GM18526 (cell line): Measurements from ENCODE around the gene ILRUN.

Experiments used
- POLR2A ChIP-seq: IDR thresholded peaks from 3 replicates; pipeline ENCODE4 v1.6.1; 2011; ENCODE audit not compliant: insufficient read length; ENCODE audit errors: extremely low read depth

Gene ILRUN

DNA sequence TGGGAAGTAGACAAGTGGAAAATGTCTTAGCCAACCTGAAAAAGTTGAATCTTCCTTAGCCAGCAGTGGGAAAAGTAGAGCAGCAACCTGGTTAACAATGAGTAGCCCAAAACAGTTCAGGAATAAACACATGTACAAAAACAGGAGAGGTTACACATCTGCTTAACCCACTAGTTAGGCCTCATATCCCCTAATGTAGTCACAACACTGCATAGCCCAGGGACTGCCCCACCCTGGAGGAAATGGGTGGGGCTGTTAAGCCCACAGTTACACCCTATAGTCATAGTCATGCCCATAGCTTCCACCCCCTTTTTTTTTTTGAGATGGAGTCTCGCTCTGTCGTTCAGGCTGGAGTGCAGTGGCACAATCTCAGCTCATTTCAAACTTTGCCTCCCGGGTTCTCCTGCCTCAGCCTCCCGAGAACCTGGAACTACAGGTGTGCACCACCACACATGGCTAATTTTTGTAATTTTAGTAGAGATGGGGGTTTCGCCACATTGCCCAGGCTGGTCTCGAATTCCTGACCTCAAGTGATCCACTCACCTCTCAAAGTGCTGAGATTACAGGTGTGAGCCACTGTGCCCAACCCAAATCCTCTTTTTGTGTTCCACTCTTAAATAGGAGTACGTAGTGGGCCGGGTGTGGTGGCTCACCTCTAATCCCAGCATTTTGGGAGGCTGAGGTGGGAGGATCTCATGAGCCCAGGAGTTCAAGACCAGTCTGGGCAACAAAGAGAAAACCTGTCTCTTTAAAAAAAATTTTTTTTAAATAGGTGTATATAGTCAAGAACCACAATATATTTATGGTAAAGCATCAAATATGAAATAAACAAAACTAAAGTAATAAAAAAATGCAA lies 24.5 kb downstream of the ILRUN start:
- TF ChIP-seq POLR2A: peak; percentile 16

DNA sequence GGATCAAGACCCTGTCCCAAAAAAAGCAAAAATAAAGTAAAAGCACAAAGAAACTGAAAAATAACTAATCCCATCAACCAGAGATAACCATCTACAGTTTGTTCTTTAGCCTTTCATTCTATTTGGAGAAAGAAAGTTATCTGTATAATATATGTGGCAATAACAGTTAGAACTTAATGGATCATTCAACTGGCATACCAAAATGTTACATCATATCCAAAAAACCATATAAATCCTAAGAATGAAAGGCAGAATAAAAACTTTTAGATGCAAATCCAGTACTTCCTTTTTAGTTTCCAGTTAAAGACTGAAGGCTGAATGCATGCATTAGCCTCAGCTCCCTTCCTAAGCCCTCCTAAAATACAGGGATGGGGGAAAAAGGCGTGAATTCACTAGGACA lies 25.2 kb downstream of the ILRUN start:
- no peak for TF ChIP-seq POLR2A

DNA sequence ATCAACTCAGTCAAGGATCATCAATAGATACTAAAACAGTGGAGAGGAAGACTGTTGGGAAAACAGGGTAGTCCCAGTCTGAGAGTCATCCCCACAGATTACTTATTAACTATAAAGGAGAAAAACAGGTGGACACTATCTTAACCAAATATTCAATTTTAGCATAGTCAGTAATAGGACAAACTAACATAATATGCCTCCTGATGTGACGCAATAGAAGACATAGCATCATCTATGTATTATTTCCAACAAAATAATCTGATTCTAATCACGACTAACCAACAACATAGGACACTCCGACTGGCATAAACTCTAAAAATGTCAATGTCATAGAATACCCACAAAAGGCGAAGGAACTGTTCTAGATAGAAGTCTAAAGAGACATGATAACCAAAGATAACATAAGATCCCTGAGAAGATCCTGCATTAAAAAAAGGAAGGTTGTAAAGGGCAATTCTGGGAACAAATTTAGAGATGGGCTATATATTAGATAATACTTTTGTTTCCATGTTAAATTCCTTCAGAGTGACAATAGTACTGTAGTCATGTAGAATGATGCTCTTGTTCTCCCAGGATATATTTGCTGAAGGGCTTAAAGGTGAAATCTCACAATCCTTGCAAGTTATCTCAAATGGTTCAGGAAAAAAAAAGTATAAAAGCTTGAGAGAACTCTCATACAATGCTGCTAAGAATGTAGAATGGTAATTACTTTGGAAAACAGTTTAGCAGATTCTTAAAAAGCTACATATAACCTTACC lies 28.9 kb downstream of the ILRUN start:
- no peak for TF ChIP-seq POLR2A

DNA sequence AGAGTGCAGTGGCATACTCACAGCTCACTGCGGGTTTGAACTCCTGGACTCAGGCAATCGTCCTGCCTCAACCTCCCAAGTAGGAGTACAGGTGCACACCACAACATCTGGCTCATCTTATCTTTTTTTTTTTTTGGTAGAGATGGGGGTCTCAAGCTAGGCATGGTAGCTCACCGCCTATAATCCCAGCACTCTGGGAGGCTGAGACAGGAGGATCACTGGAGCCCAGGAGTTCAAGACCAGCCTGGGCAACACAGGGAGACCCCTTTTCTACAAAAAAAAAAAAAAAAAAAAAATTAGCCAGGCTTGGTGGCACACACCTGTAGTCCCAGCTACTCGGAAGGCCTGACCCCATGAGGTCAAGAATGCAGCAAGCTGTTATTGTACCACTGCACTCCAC lies 31.5 kb downstream of the ILRUN start:
- TF ChIP-seq POLR2A: no peak

DNA sequence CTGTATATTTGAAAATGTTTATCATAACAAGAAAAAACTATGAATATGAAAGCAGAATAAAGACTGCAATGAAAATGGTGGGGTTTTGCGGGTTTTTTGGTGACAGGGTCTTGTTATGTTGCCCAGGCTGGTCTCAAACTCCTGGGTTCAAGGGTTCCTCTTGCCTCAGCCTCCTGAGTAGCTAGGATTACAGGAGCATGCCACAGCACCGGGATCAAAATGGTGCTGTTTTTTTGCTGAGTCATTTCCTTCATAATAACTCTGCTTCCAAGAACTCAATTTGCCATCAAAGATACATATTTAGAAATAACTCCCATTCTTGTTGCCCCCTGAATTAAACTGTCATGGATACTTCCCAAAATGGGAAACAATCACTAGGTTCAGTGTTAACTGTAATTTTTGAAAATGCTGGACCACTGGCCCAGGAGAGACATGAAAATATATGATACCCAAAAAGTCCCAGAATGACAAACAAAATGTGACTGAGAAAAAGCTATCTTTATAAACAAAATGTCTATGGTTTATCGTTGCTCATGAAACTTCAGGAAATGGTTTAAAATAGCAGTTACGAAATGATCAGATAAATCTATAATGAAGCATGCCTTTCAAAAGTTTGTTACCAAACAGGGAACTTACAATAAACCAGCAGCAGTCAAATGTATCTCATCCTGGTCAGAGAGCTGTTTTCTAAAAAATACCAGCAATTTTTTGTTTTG lies 32.2 kb downstream of the ILRUN start:
- TF ChIP-seq POLR2A: no peak

DNA sequence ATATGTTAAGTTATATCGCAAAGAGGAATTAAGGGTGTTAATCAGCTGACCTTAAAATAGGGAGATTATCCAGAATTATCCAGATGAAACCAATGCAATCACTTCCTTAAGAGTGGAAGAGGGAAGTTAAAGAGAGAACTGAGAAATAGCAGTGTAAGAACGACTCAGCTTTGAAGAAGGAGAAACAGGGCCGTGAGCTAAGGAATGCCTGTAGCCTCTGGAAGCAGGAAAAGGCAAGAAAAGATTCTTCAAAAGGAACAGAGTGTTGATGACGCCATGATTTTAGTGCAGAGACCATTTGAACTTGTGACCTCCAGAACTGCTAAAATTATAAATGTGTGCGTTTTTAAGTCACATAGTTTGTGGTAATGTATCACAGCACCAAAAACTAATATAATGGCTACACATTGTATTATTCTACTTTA lies 32.7 kb downstream of the ILRUN start:
- no peak for TF ChIP-seq POLR2A

DNA sequence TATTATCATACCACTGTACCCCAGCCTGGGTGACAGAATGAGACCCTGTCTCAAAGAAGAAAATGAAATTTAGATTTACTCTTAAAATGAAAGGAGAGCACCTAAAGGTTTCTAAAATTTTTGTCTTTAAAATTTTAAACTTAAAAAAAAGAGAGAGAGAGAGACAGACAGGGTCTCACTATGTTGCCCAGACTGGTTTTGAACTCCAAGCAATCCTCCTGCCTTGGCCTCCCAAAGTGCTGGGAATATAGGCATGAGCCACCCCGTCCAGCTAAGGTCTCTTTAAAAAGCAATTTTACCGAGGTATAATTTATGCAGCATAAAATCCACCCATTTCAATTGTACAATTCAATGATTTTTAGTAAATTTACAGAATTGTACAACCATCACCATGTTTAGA lies 33.2 kb downstream of the ILRUN start:
- TF ChIP-seq POLR2A: no peak

DNA sequence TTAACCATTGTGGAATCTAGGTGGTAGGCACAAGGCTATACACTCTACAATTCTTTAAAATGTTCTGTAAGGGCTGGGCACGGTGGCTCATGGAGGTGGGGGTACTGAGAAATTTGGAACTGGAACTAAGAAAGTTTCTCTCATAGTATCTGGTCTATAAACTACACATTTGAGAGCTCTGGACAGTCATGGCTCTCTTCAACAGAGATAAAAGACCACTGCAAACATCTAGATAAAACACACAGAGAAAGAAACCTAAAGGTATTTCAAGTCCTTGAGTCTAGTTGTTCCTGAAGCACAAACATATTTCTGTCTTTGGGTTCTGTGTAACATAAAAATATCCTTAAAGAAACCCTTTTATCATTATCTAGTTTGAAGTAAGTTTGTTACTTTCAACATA lies 35.2 kb downstream of the ILRUN start:
- no peak for TF ChIP-seq POLR2A

DNA sequence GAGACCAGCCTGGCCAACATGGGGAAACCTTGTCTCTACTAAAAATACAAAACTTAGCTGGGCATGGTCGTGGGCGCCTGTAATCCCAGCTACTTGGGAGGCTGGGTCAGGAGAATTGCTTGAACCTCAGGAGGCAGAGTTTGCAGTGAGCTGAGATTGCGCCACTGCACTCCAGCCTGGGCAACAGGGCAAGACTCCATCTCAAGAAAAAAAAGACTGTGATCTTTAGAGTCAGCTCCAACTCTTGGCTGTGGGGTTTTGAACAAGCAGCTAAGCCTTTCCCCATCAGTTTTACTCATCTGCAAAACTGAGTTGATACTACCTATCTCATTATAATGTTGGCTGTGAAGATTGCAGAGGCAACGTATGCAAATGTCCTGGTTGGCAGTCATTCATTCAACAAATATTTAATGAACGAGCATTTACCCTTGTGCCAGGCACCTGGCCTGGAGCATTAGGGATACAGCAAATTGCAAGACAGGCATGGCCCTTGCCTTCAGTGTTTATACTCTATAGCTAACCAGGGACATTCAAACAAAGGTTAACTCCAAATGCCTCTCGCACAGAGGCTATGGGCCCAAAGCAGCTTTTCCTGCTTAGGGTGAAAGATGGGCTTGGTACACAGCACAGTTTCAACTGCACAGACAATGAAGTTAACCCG lies 37.8 kb downstream of the ILRUN start:
- no peak for TF ChIP-seq POLR2A

DNA sequence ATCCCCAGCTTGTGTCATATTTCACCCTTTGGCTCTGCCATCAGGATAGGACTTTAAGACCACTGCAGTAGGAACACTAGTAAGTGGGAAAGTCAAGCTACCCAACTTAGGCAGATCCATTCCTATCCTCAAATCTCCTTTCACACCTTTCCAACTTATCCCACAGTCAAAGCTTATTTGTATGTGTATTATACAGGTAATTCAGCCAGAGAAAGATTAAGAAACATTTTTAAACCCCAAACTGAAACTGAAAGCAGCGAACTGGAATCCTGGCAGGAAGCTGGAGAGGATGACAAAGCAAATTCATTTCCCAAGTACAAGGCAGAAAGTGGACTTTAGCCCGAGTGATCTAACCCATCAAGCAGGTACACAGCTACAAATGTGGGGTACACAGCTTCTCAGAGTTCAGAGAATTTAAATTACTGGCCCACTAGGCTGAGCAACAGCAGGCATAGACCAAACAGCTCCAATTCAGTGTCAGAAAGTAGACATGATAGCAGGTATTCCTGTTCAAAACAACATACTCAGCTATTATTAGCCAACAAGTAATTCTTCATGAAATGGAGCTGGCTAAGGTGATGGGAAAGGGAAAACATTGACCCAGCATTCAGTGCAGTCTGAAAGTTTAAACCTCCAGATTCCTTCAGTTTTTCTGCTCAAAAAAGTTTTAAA lies 39.1 kb downstream of the ILRUN start:
- TF ChIP-seq POLR2A: no peak

DNA sequence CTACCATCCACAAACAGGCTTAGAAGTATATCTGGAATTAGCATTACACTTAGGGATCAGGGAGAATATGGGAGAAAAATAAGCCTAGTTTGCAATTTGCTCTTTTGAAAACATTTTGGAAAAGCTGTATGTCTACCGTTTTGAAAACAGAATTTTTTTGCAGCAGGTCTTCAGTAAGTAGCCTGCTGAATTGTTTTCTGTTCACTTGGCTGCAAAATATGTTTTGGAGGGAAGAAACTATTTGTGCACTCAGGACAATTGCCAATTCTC lies 39.6 kb downstream of the ILRUN start:
- TF ChIP-seq POLR2A: no peak

DNA sequence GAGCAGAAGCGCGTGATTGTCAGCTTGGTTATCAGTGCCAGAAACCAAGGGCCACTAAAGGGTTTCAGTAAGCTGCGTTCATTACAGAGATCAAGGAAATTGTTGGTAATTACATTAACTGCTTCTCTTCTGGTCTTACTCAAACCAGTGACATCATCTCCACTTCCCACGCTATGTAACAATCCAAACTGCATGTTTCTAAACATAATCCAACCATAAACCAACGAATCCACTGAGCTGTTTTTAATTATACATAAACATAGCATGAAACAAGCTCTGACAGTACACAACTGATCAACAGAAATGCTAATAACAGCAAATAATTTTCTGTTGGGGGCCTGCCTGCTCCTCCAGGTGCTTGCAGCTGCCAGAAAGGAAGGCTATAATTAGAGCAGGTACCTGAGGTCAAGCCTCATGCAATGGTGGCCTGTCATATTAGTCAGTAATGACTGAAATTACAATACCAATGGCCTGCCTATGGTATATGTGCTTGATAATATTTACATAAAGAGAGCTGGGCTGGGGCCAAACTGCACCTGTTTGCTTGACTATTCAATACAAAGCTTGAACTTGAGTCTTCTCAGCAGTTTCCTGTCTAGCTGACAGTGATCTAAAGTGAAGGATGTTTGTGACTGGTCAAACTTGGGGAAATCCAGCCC lies 40.1 kb downstream of the ILRUN start:
- peak; percentile 36 for TF ChIP-seq POLR2A

DNA sequence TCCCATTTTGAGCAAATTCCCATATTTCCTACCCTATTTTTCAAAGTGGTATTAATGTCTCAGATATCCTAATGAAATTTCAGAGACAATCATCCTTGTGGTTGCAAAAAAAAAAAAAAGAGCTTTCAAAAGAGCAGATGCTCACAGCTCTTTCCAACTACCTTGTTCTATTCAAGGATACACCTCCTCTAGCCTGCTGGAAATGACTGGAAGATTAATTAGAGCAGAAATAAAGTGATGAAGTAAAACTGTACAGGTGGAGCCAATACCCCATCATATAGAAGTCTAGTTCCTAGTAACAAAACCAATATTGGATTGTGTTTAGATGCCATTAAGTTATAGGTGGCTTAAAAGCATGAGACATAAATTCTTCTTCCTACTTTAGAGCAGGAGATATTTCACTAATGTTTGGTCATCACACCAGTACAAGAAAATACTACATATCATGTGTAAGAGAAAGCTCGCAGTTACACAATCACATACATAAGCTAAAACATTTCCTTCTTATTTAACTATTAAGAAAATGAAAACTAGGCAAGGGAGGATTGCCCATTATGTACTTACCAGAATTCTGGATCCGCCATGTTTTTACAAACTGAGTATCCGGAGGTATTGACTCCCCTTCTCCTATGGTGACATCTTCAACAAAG lies 42.4 kb downstream of the ILRUN start:
- TF ChIP-seq POLR2A: no peak

DNA sequence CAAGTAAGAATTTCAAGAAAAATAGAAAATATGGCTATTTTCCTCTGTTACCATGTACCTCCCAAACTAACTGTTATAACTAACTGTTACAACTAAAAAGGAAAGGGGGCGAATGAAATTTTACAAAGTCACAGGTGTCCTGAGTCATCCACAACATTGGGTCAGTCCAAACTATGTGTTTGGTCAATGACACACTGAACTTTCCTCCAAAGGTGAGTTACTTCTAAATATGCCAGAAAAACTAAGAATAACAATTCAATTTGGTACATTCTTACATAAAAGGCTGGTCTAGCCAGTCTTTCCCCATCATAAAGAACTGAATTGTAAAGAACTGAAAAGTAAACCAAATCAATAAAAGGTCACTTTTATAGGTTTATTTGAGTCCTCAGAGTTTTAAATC lies 44.3 kb downstream of the ILRUN start:
- no peak for TF ChIP-seq POLR2A

DNA sequence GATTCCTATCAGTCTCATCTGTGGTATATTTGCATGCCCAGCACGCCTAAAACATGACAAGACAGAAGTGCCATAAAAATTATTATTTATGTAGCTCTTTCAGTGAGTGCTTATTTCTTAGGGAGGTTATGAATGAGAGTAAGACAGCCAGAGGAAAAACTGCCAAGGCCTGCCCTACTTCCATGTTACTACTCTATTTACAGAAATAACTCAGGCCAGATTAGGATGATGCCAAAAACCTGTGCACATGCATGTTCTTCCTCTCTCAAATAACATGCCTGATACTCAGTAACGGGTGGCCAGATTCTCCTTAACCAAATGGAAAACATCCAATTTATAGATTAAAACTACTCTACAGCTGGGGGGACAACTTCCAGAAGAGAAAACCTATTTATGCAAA lies 45.7 kb downstream of the ILRUN start:
- TF ChIP-seq POLR2A: no peak

DNA sequence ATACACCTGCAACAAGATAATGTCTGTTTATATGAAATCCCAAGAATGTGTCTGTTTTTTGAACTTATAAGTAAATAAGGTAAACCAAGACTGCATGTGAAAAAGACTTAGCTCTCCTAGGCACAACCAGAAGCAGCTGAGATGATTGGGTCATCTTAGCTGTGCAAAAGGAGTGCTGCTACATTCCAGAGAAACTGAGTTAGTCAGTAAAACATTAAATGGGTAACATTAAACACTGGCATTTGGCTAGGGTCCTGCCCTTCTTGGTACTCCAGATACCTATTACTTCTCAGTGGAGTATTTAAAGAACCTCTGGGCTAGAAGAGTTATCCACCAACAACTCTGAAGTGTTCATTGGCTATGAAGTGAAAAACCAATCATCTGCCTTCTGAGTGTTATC lies 47.8 kb downstream of the ILRUN start:
- no peak for TF ChIP-seq POLR2A
